GM18502 (cell line): ENCODE results near the gene TAF1A.
"Not testable (repeated sequence)": the region's sequence is repeated elsewhere in the genome, so short reads cannot be mapped to it uniquely, and the experiment has no call there.

Experiments
- ATAC-seq: cut with Tn5 transposase; IDR thresholded peaks from one replicate; pipeline ENCODE4 v1.9.1; 2021; ENCODE audit warnings: mild to moderate bottlenecking; ENCODE audit not compliant: unreplicated experiment, poor library complexity

Gene TAF1A

GRCh38 chr1:222589462-222590302, at the start of gene TAF1A:
TAF1A (minus strand) TSS chr1:222589933.
- ATAC-seq = peak; percentile 98

- peak; percentile 86 for ATAC-seq
Observed at GRCh38 chr1:222634180-222635013, 44.7 kb upstream of the TAF1A start.

GRCh38 chr1:222632749-222633148, 43.0 kb upstream of the TAF1A start:
- ATAC-seq = no peak

GRCh38 chr1:222631611-222632208, 42.0 kb upstream of the TAF1A start:
- ATAC-seq = no peak

GRCh38 chr1:222629921-222630535, 40.3 kb upstream of the TAF1A start:
- ATAC-seq = no peak

- ATAC-seq = no peak
Observed at GRCh38 chr1:222627232-222627631, 37.5 kb upstream of the TAF1A start.

GRCh38 chr1:222624214-222624613, 34.5 kb upstream of the TAF1A start:
- ATAC-seq = no peak

GRCh38 chr1:222623458-222623857, 33.7 kb upstream of the TAF1A start:
- ATAC-seq = no peak

GRCh38 chr1:222622765-222623164, 33.0 kb upstream of the TAF1A start:
- no peak for ATAC-seq

GRCh38 chr1:222620566-222620965, 30.8 kb upstream of the TAF1A start:
- ATAC-seq = no peak

- ATAC-seq = no peak
Observed at GRCh38 chr1:222618880-222619596, 29.3 kb upstream of the TAF1A start.

- peak; percentile 59 for ATAC-seq
Observed at GRCh38 chr1:222618001-222618879, 28.5 kb upstream of the TAF1A start, which contains the start of gene MIA3. MIA3 (plus strand) TSS chr1:222618097; CDS start chr1:222618111, 14 bp downstream.

GRCh38 chr1:222617367-222617951, 27.7 kb upstream of the TAF1A start:
- peak; percentile 89 for ATAC-seq

GRCh38 chr1:222616525-222616924, 26.8 kb upstream of the TAF1A start:
- ATAC-seq = no peak

- ATAC-seq = no peak
Observed at GRCh38 chr1:222613627-222614026, 23.9 kb upstream of the TAF1A start.

GRCh38 chr1:222610728-222611127, 21.0 kb upstream of the TAF1A start:
- ATAC-seq = no peak

GRCh38 chr1:222609111-222609510, 19.4 kb upstream of the TAF1A start:
- not testable (repeated sequence) for ATAC-seq

GRCh38 chr1:222606757-222607156, 17.0 kb upstream of the TAF1A start:
- ATAC-seq = no peak
